ENCODE measurements around the gene IKZF1. TPM values are rescaled to one million over a fixed set of nuclear protein-coding genes. Genes with fewer than 3 reads are reported as not detected.

Gene IKZF1
- total and polyA plus RNA-seq, 2 donors (not counting 1 experiment from before 2014, with no cell fraction given), result 0.01 TPM; not detected in 1

- no peaks in the 10 kb centered on the region for H3K27me3 ChIP-seq (ENCODE audit: control insufficient read depth, insufficient read depth, low read length)
- H3K9me3 ChIP-seq (ENCODE audit: control insufficient read depth, insufficient read depth, low read depth, low read length), result no peaks in the 10 kb centered on the region
- H3K9ac ChIP-seq (ENCODE audit: insufficient read depth, low read length), result no peak overlapping the region
- no peak for DNase-seq (ENCODE audit: low read depth in 2 of 2)
- H3K4me3 ChIP-seq (replicated peaks in 1 of 4; ENCODE audit: control extremely low read depth in 1 of 4, insufficient read depth in 1 of 4, low read depth in 3 of 4, low read length in 4 of 4), result no peak overlapping the region
- no peak overlapping the region for H2AFZ ChIP-seq (ENCODE audit: low read length)
- no peak overlapping the region for H3K4me2 ChIP-seq (ENCODE audit: extremely low read depth, insufficient read depth, low read length)
- H3K4me1 ChIP-seq (ENCODE audit: control insufficient read depth, extremely low read depth, insufficient read depth, low read length), result no peaks in the 10 kb centered on the region
- H3K27ac ChIP-seq (ENCODE audit: insufficient read depth, low read length), result no peak overlapping the region
- TF ChIP-seq CTCF (conservative IDR thresholded peaks at IDR 0.05 in 1 of 2, IDR thresholded peaks at IDR 0.05 in 1 of 2; ENCODE audit: low read depth in 1 of 2, low read length in 2 of 2) (no peak), EZH2 (IDR thresholded peaks at IDR 0.05; ENCODE audit: low read length, missing control alignments) (no peak)
- no peaks in the 10 kb centered on the region for H3K36me3 ChIP-seq (ENCODE audit: control insufficient read depth, insufficient read depth, low read length)
- no peaks in the 10 kb centered on the region for H3K79me2 ChIP-seq (ENCODE audit: control insufficient read depth, insufficient read depth, low read length)
- H4K20me1 ChIP-seq (ENCODE audit: control insufficient read depth, extremely low read depth, insufficient read depth, low read length), result no peaks in the 10 kb centered on the region
These were observed 54.9 kb downstream of the IKZF1 start for GRCh38 chr7:50359258-50359994.

GRCh38 chr7:50359995-50360925, 55.7 kb downstream of the IKZF1 start:
- Histone ChIP-seq H3K27me3 (ENCODE audit: control insufficient read depth, insufficient read depth, low read length) (no peaks in the 10 kb centered on the region), H3K4me1 (ENCODE audit: control insufficient read depth, extremely low read depth, insufficient read depth, low read length) (no peaks in the 10 kb centered on the region), H2AFZ (ENCODE audit: low read length) (no peak overlapping the region), H3K36me3 (ENCODE audit: control insufficient read depth, insufficient read depth, low read length) (no peaks in the 10 kb centered on the region), H4K20me1 (ENCODE audit: control insufficient read depth, extremely low read depth, insufficient read depth, low read length) (no peaks in the 10 kb centered on the region), H3K27ac (ENCODE audit: insufficient read depth, low read length) (no peak overlapping the region), H3K79me2 (ENCODE audit: control insufficient read depth, insufficient read depth, low read length) (no peaks in the 10 kb centered on the region), H3K9ac (ENCODE audit: insufficient read depth, low read length) (no peak overlapping the region), H3K9me3 (ENCODE audit: control insufficient read depth, insufficient read depth, low read depth, low read length) (no peaks in the 10 kb centered on the region), H3K4me2 (ENCODE audit: extremely low read depth, insufficient read depth, low read length) (no peak overlapping the region), H3K4me3 (replicated peaks in 1 of 4; ENCODE audit: control extremely low read depth in 1 of 4, insufficient read depth in 1 of 4, low read depth in 3 of 4, low read length in 4 of 4) (no peak overlapping the region)
- no peak for DNase-seq (ENCODE audit: low read depth in 2 of 2)
- no peak for TF ChIP-seq CTCF (conservative IDR thresholded peaks at IDR 0.05 in 1 of 2, IDR thresholded peaks at IDR 0.05 in 1 of 2; ENCODE audit: low read depth in 1 of 2, low read length in 2 of 2)
- TF ChIP-seq EZH2 (IDR thresholded peaks at IDR 0.05; ENCODE audit: low read length, missing control alignments), result no peak

- Histone ChIP-seq H3K9ac (ENCODE audit: insufficient read depth, low read length) (no peak overlapping the region), H3K27ac (ENCODE audit: insufficient read depth, low read length) (no peak overlapping the region), H3K4me2 (ENCODE audit: extremely low read depth, insufficient read depth, low read length) (no peak overlapping the region), H3K9me3 (ENCODE audit: control insufficient read depth, insufficient read depth, low read depth, low read length) (no peaks in the 10 kb centered on the region), H3K4me1 (ENCODE audit: control insufficient read depth, extremely low read depth, insufficient read depth, low read length) (no peaks in the 10 kb centered on the region), H4K20me1 (ENCODE audit: control insufficient read depth, extremely low read depth, insufficient read depth, low read length) (no peaks in the 10 kb centered on the region), H3K79me2 (ENCODE audit: control insufficient read depth, insufficient read depth, low read length) (no peaks in the 10 kb centered on the region), H3K27me3 (ENCODE audit: control insufficient read depth, insufficient read depth, low read length) (no peaks in the 10 kb centered on the region), H2AFZ (ENCODE audit: low read length) (no peak overlapping the region), H3K36me3 (ENCODE audit: control insufficient read depth, insufficient read depth, low read length) (no peaks in the 10 kb centered on the region), H3K4me3 (replicated peaks in 1 of 4; ENCODE audit: control extremely low read depth in 1 of 4, insufficient read depth in 1 of 4, low read depth in 3 of 4, low read length in 4 of 4) (no peak overlapping the region)
- TF ChIP-seq EZH2 (IDR thresholded peaks at IDR 0.05; ENCODE audit: low read length, missing control alignments), result no peak
- no peak for TF ChIP-seq CTCF (conservative IDR thresholded peaks at IDR 0.05 in 1 of 2, IDR thresholded peaks at IDR 0.05 in 1 of 2; ENCODE audit: low read depth in 1 of 2, low read length in 2 of 2)
- no peak for DNase-seq (ENCODE audit: low read depth in 2 of 2)
These were observed 57.6 kb downstream of the IKZF1 start for GRCh38 chr7:50362142-50362541.
